Measurements from ENCODE around the gene SMIM14. TPM values are rescaled to one million over a fixed set of nuclear protein-coding genes. Genes with fewer than 3 reads are reported as not detected.

The SMIM14 gene
- total and polyA plus RNA-seq, 4 donors = 42.1 to 64.1 (median 51.2) TPM

DNA sequence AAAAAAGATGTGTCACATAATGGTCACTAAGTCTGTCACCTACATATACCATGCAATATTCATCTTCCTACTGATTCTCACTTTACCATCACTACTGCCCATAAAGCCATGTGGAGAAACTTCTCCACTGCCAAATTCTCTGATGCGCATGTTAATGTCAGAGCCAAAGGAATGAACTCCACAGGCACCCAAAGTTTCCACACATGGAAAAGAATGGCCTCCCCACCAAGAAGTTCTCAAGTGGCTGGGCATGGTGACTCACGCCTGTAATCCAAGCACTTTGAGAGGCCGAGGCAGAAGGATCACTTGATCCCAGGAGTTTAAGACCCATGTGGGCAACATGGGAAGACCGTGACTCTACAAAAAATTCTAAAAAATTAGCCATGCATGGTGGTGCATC lies 67.6 kb downstream of the SMIM14 start:
- Histone ChIP-seq H3K4me3 (ENCODE audit: low read depth, low read length) (no peak overlapping the region), H3K27me3 (ENCODE audit: control insufficient read depth, insufficient read depth, low read length) (no peaks in the 10 kb centered on the region), H3K27ac (ENCODE audit: low read depth, low read length) (no peak overlapping the region), H3K36me3 (ENCODE audit: control insufficient read depth, insufficient read depth, low read length) (peaks cover 7% of the 10 kb centered on the region), H3K4me1 (ENCODE audit: control insufficient read depth, insufficient read depth, low read length) (no peaks in the 10 kb centered on the region), H3K9me3 (ENCODE audit: control insufficient read depth, insufficient read depth, low read length) (no peaks in the 10 kb centered on the region)
- 100% methylated on average over 3 of the region's 4 CpGs for WGBS (ENCODE audit: insufficient coverage)
- no peak for DNase-seq (ENCODE audit: low read depth in 4 of 6, low spot score in 6 of 6)

DNA sequence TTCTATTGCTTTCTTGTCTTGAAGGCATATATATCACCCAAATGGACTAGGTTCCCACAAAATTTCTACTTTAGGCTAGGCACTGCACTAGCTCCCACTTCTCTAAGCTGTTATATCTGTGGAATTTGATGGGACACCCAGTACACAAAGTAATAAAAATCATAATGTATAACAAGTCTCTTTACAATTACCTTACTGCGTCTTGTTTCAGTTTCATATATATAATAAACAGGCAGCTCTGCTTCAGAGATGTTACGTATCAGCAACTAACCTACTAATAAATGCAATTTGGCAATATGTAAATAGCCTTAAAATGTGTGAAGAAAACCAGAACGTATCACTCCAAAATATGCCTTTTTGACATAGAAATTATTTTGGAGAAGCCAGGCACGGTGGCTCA lies 69.5 kb downstream of the SMIM14 start:
- WGBS (ENCODE audit: insufficient coverage) = 100% methylated on average over 1 of the region's 4 CpGs
- DNase-seq (ENCODE audit: low read depth in 4 of 6, low spot score in 6 of 6) = no peak
- Histone ChIP-seq H3K27me3 (ENCODE audit: control insufficient read depth, insufficient read depth, low read length) (no peaks in the 10 kb centered on the region), H3K27ac (ENCODE audit: low read depth, low read length) (no peak overlapping the region), H3K36me3 (ENCODE audit: control insufficient read depth, insufficient read depth, low read length) (peaks cover 12% of the 10 kb centered on the region), H3K4me3 (ENCODE audit: low read depth, low read length) (no peak overlapping the region), H3K9me3 (ENCODE audit: control insufficient read depth, insufficient read depth, low read length) (no peaks in the 10 kb centered on the region), H3K4me1 (ENCODE audit: control insufficient read depth, insufficient read depth, low read length) (no peaks in the 10 kb centered on the region)

DNA sequence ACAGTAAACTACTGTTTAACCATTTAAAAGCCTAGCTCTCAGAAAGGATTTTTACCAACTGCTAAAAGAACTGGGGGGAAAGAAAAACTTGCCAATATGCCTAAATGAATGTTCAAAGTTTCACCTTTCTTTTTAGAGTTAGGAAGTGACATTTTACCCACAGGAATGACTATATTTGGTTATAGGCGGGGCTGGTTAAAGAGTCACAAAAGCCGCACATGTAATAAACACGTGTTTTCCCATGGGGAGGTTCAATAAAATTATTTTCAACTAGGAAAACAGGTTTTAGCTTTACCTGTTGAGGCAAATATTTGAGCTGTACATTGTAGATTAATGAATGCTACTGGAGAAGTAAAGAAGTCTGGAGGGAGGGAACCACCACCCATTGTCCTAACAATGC lies 69.9 kb downstream of the SMIM14 start:
- H3K4me1 ChIP-seq (ENCODE audit: control insufficient read depth, insufficient read depth, low read length) = no peaks in the 10 kb centered on the region
- no peaks in the 10 kb centered on the region for H3K27me3 ChIP-seq (ENCODE audit: control insufficient read depth, insufficient read depth, low read length)
- H3K9me3 ChIP-seq (ENCODE audit: control insufficient read depth, insufficient read depth, low read length) = no peaks in the 10 kb centered on the region
- H3K27ac ChIP-seq (ENCODE audit: low read depth, low read length) = no peak overlapping the region
- no CpG with 5 or more reads among the region's 3 CpGs for WGBS (ENCODE audit: insufficient coverage)
- peaks cover 12% of the 10 kb centered on the region for H3K36me3 ChIP-seq (ENCODE audit: control insufficient read depth, insufficient read depth, low read length)
- H3K4me3 ChIP-seq (ENCODE audit: low read depth, low read length) = no peak overlapping the region
- no peak for DNase-seq (ENCODE audit: low read depth in 4 of 6, low spot score in 6 of 6)

DNA sequence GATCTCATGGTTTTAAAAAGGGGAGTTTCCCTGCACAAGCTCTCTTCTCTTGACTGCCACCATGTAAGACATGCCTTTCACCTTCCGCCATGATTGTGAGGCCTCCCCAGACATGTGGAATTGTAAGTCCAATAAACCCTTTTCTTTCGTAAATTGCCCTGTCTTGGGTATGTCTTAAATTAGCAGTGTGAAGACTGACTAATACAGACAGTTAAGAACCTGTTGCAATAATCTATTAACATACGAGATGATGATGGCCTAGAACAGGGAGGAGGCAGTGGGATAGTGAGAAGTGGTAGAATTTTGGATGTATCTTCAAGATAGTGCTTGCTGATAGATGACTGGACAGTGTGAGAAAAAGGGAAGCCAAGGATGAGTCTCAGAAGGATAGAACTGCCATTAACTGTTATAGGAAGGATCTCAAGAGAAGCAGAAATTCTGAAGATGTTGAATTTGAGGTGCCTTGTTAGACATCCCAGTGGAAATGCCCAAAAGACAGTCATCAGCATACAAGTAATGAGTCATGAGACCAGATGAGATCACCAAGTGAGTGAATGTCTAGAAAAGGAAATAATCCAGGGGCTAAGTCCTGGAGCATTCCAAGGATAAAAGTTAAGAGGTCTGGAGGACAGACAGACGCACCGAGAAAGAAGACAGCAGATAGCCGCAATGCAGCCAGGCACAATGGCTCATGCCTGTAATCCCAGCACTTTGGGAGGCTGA lies 72.6 kb downstream of the SMIM14 start:
- Histone ChIP-seq H3K9me3 (ENCODE audit: control insufficient read depth, insufficient read depth, low read length) (no peaks in the 10 kb centered on the region), H3K4me3 (ENCODE audit: low read depth, low read length) (no peak overlapping the region), H3K27me3 (ENCODE audit: control insufficient read depth, insufficient read depth, low read length) (no peaks in the 10 kb centered on the region), H3K4me1 (ENCODE audit: control insufficient read depth, insufficient read depth, low read length) (no peaks in the 10 kb centered on the region), H3K27ac (ENCODE audit: low read depth, low read length) (no peak overlapping the region), H3K36me3 (ENCODE audit: control insufficient read depth, insufficient read depth, low read length) (peaks cover 8% of the 10 kb centered on the region)
- DNase-seq (ENCODE audit: low read depth in 4 of 6, low spot score in 6 of 6) = no peak
- 100% methylated on average over 4 of the region's 6 CpGs for WGBS (ENCODE audit: insufficient coverage)

DNA sequence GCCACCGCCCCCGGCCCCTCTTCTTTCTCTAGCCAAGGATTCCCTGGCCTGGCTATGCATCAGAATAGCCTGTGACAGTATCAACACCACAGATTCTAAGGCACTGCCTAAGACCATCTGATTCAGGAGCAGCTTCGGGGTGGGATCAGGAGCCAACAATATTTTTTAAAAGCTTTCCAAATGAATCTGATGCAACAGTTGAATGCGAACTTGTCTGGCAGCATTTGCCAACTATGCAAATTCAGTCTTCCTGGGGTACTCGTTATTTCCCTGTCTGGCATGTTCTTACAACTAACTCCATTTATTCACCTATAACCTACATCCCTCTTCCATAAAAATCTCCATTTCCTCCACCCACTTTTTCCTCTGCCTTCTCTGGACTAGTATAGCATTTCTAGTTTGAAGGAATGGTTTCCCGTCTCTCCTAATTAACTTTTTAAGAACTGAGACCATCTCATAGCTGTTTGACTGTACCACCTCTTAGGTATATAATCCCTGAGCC lies 75.3 kb downstream of the SMIM14 start:
- H3K27me3 ChIP-seq (ENCODE audit: control insufficient read depth, insufficient read depth, low read length) = no peaks in the 10 kb centered on the region
- no peak for DNase-seq (ENCODE audit: low read depth in 4 of 6, low spot score in 6 of 6)
- WGBS (ENCODE audit: insufficient coverage) = 86% methylated on average over 6 of the region's 6 CpGs
- peaks cover 7% of the 10 kb centered on the region for H3K36me3 ChIP-seq (ENCODE audit: control insufficient read depth, insufficient read depth, low read length)
- H3K27ac ChIP-seq (ENCODE audit: low read depth, low read length) = no peak overlapping the region
- H3K4me3 ChIP-seq (ENCODE audit: low read depth, low read length) = no peak overlapping the region
- no peaks in the 10 kb centered on the region for H3K9me3 ChIP-seq (ENCODE audit: control insufficient read depth, insufficient read depth, low read length)
- H3K4me1 ChIP-seq (ENCODE audit: control insufficient read depth, insufficient read depth, low read length) = no peaks in the 10 kb centered on the region

DNA sequence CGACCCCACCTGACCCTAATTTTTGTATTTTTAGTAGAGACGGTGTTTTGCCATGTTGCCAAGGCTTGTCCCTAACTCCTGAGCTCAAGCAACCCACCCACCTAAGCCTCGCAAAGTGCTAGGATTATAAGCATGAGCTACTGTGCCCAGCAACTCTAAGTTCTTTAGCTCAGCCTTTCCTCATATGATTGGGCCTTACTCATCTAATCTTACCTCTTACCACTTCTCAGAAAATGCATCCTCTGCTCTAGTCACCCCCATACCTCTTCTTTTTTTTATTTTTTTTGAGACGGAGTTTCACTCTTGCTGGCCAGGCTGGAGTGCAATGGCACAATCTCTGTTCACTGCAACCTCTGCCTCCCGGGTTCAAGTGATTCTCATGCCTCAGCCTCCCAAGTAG lies 75.9 kb downstream of the SMIM14 start:
- Histone ChIP-seq H3K9me3 (ENCODE audit: control insufficient read depth, insufficient read depth, low read length) (no peaks in the 10 kb centered on the region), H3K36me3 (ENCODE audit: control insufficient read depth, insufficient read depth, low read length) (peaks cover 7% of the 10 kb centered on the region), H3K4me1 (ENCODE audit: control insufficient read depth, insufficient read depth, low read length) (no peaks in the 10 kb centered on the region), H3K4me3 (ENCODE audit: low read depth, low read length) (no peak overlapping the region), H3K27me3 (ENCODE audit: control insufficient read depth, insufficient read depth, low read length) (no peaks in the 10 kb centered on the region), H3K27ac (ENCODE audit: low read depth, low read length) (no peak overlapping the region)
- WGBS (ENCODE audit: insufficient coverage) = 98% methylated on average over 3 of the region's 5 CpGs
- no peak for DNase-seq (ENCODE audit: low read depth in 4 of 6, low spot score in 6 of 6)

DNA sequence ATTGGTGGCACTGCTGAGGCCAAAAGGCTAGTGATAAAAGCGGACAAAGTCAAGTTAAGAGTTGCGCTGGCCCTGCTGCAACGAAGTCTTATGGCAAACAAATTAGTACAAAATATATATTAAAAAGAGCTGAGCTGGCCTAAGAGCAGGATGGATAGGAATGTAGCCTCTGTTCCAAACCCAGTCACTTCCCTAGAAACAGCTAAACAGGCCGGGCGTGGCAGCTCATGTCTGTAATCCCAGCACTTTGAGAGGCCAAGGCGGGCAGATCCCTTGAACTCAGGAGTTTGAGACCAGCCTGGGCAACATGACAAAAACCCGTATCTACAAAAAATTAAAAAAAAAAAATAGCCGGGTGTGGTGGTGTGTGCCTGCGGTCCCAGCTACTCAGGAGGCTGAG lies 79.0 kb downstream of the SMIM14 start:
- H3K4me1 ChIP-seq (ENCODE audit: control insufficient read depth, insufficient read depth, low read length) = no peaks in the 10 kb centered on the region
- H3K9me3 ChIP-seq (ENCODE audit: control insufficient read depth, insufficient read depth, low read length) = no peaks in the 10 kb centered on the region
- no peak overlapping the region for H3K4me3 ChIP-seq (ENCODE audit: low read depth, low read length)
- WGBS (ENCODE audit: insufficient coverage) = 100% methylated on average over 2 of the region's 9 CpGs
- no peak for DNase-seq (ENCODE audit: low read depth in 4 of 6, low spot score in 6 of 6)
- no peak overlapping the region for H3K27ac ChIP-seq (ENCODE audit: low read depth, low read length)
- no peaks in the 10 kb centered on the region for H3K27me3 ChIP-seq (ENCODE audit: control insufficient read depth, insufficient read depth, low read length)
- H3K36me3 ChIP-seq (ENCODE audit: control insufficient read depth, insufficient read depth, low read length) = peaks cover 8% of the 10 kb centered on the region

DNA sequence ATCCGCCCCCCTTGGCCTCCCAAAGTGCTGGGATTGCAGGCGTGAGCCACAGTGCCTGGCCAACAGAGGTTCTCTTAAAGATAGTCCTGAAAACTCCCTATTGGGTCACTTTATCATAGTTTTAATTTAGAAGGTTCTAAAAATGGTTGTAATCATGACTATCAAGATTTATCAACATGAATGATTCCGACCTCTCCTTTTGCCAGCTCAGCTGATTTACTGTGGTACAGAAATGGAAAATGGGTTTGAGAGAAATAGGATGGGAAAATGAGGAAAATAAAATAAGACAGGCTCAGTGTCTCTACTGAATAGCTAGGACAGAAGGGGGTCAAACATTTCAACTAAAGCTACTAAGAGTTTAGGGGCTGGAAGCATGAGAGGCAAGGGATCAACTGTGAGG lies 83.2 kb downstream of the SMIM14 start:
- H3K36me3 ChIP-seq (ENCODE audit: control insufficient read depth, insufficient read depth, low read length) = peaks cover 10% of the 10 kb centered on the region
- H3K27ac ChIP-seq (ENCODE audit: low read depth, low read length) = no peak overlapping the region
- WGBS (ENCODE audit: insufficient coverage) = 100% methylated on average over 1 of the region's 3 CpGs
- no peak for DNase-seq (ENCODE audit: low read depth in 4 of 6, low spot score in 6 of 6)
- H3K9me3 ChIP-seq (ENCODE audit: control insufficient read depth, insufficient read depth, low read length) = no peaks in the 10 kb centered on the region
- no peaks in the 10 kb centered on the region for H3K27me3 ChIP-seq (ENCODE audit: control insufficient read depth, insufficient read depth, low read length)
- H3K4me1 ChIP-seq (ENCODE audit: control insufficient read depth, insufficient read depth, low read length) = no peaks in the 10 kb centered on the region
- H3K4me3 ChIP-seq (ENCODE audit: low read depth, low read length) = no peak overlapping the region

DNA sequence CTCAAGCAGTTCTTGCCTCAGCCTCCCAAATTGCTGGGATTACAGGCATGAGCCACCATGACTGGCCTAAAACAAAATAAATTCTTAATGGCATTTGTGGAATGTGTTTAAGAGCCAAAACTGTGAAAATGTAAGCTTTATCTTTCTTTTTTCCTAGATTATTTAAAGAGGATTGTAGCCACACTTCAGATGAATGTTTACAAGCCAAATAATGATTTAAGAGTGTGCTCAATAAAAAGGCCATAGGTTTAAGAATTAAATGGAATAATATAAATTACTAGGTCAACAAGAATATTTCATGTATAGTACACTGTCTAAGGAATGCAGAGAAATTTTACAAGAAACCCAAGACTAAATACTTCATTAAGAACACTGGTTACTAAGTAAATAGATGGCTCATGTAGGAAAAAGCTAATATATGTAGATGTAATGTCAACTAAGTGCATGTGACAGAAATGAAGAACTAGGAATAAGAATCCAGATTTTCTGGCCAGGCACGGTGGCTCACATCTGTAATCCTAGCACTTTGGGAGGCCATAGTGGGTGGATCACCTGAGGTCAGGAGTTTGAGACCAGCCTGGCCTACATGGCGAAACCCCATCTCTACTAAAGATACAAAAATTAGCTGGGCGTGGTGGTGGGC lies 90.1 kb downstream of the SMIM14 start:
- Histone ChIP-seq H3K4me1 (ENCODE audit: control insufficient read depth, insufficient read depth, low read length) (peaks cover 9% of the 10 kb centered on the region), H3K36me3 (ENCODE audit: control insufficient read depth, insufficient read depth, low read length) (no peaks in the 10 kb centered on the region), H3K4me3 (ENCODE audit: low read depth, low read length) (no peak overlapping the region), H3K27me3 (ENCODE audit: control insufficient read depth, insufficient read depth, low read length) (no peaks in the 10 kb centered on the region), H3K9me3 (ENCODE audit: control insufficient read depth, insufficient read depth, low read length) (no peaks in the 10 kb centered on the region), H3K27ac (ENCODE audit: low read depth, low read length) (no peak overlapping the region)
- WGBS (ENCODE audit: insufficient coverage) = 60% methylated on average over 1 of the region's 3 CpGs
- no peak for DNase-seq (ENCODE audit: low read depth in 4 of 6, low spot score in 6 of 6)

All from spinal cord (tissue), 10 donors.